SK-N-MC (cell line): ENCODE measurements around the gene SEBOX.

Experiments
- DNase-seq: peaks from one replicate; pipeline ENCODE4 v3.0.0-alpha.2; 2011; ENCODE audit warnings: low read depth, low spot score
- H3K27ac ChIP-seq: fragments of 200-600 bp; sonication (generic); 2 replicates; pipeline ENCODE4 v1.5.1; 2016; ENCODE audit warnings: mixed run types
- H3K36me3 ChIP-seq: fragments of 200-600 bp; sonication (generic); 2 replicates; pipeline ENCODE4 v1.6.1; 2017; ENCODE audit warnings: antibody characterized with exemption, low read length, mixed read lengths; ENCODE audit not compliant: insufficient read depth
- H3K4me3 ChIP-seq: fragments of 200-600 bp; sonication (generic); 2 replicates; pipeline ENCODE4 v1.5.1; 2016
- H3K9ac ChIP-seq: fragments of 200-600 bp; sonication (generic); 2 replicates; pipeline ENCODE4 v1.8.0; 2017; ENCODE audit warnings: mixed run types, mixed read lengths; ENCODE audit not compliant: insufficient read length
- H3K9me3 ChIP-seq: fragments of 200-600 bp; sonication (generic); 2 replicates; pipeline ENCODE4 v1.6.1; 2017; ENCODE audit warnings: low read depth, mild to moderate bottlenecking, antibody characterized with exemption, low read length, moderate library complexity, mixed read lengths
- EZH2 ChIP-seq: fragments of 200-600 bp; sonication (generic); IDR thresholded peaks from one replicate; pipeline ENCODE4 v1.6.1; 2017; ENCODE audit warnings: antibody characterized with exemption
- FOXP2 ChIP-seq: optimal IDR thresholded peaks from 2 replicates; pipeline ENCODE3; 2011; ENCODE audit warnings: mild to moderate bottlenecking, moderate library complexity; ENCODE audit not compliant: insufficient read depth; ENCODE audit errors: extremely low read length, control extremely low read depth
- POLR2AphosphoS5 ChIP-seq: IDR thresholded peaks from 2 replicates; pipeline ENCODE4 v1.6.1; 2012; ENCODE audit warnings: mild to moderate bottlenecking, low read depth, low read length, borderline replicate concordance

The SEBOX gene

GRCh38 chr17:28317099-28317965 lies 47.7 kb downstream of the SEBOX start:
- no peak for DNase-seq
- peaks cover 14% of the 10 kb centered on the region; the same call in 1 of the 2 replicates for H3K36me3 ChIP-seq
- TF ChIP-seq EZH2 (no peak), POLR2AphosphoS5 (no peak), FOXP2 (no peak)
- H3K9ac ChIP-seq, result no peak overlapping the region
- H3K27ac ChIP-seq, result no peak overlapping the region
- no peak overlapping the region for H3K4me3 ChIP-seq
- H3K9me3 ChIP-seq, result no peaks in the 10 kb centered on the region

DNA sequence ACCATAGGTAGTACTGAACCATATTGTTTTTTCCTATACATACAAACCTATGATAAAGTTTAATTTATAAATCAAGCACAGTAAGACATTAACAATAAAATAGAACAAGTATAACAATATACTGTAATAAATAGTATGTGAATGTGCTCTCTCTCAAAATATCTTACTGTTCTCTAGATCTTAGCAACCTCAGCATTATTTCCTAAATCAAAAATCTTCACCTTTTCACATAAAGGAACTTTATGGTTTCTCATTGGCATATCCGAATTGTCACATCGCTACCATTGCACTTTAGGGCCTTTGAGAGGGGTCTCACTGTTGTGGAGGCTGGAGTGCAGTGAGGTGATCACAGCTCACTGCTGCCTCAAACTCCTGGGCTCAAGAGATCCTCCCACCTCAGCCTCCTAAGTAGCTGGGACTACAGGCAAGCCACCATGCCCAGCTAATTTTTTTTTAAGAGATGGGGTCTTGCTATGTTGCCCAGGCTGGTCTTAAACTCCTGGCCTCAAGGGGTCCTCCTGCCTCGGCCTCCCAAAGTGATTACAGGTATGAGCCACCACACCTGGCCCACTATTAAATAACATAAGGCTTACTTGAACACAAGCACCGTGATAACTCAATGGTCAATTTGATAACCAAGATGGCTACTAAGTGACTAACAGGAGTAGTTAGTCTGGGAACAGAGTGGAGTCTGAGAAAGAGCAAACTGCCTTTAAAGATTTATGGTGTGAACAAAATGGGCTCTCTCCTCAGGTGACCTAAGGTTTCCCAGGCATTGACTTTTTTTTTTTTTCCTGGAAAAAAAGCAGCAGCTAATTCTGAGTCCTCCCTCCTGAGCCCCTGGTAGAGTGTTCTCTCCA lies 48.9 kb downstream of the SEBOX start:
- H3K36me3 ChIP-seq, result peaks cover 8% of the 10 kb centered on the region; the same call in 1 of the 2 replicates
- DNase-seq, result no peak
- H3K9ac ChIP-seq, result no peak overlapping the region

DNA sequence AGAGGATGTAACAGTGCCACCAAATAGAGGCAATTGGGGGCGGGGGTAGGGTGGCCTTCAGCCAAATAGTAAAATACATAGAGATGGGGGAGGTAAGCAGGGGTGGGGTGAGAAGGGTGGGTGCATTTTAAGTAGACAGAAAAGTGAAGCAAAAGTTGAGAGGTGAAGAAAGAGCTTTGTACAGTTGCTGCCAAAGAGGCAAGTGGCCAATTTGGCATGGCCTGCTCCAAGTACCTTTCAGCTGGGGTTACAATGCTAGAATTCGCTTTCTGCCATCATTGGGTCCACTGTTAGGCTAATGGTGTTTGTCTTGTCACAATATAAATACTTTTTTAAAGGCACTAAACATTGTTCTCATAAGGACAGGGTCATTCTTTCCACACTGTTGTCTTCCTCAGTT lies 51.2 kb downstream of the SEBOX start:
- Histone ChIP-seq H3K9ac (no peak overlapping the region), H3K27ac (no peak overlapping the region), H3K36me3 (no peaks in the 10 kb centered on the region), H3K4me3 (no peak overlapping the region), H3K9me3 (no peaks in the 10 kb centered on the region)
- DNase-seq, result no peak
- TF ChIP-seq FOXP2 (no peak), POLR2AphosphoS5 (no peak), EZH2 (no peak)

More for the DNA sequence above, 48.9 kb downstream of the SEBOX start:
- Histone ChIP-seq H3K4me3 (no peak overlapping the region), H3K27ac (no peak overlapping the region), H3K9me3 (no peaks in the 10 kb centered on the region)
- TF ChIP-seq FOXP2 (no peak), EZH2 (no peak), POLR2AphosphoS5 (no peak)
